Activated CD4-positive, alpha-beta T cell treated with anti-CD3 and anti-CD28 coated beads, Interleukin-2, amount 50 U/mL, for 24 hours (primary cell): ENCODE data around the gene LAD1.

Experiments
- DNase-seq, 2 donors: peaks; one replicate each; pipeline ENCODE4 v3.0.0-alpha.2; 2020; ENCODE audit warnings: low read depth in 1 of 2, low spot score in 1 of 2

The LAD1 gene

DNA sequence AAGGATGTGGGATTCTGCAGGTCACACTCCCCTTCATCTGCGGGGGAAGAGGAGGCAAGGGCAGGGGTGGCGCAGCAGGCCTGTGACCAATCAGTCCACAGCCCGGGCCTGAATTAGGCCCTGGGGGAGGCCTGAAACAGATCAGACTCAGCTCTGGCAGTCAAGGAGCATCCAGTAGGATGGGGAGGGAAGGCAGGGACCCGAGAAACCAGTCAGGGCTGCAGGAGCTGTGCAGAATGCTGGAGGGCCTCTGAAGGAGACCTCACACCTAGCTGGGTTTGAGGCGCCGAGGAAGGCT lies 34.4 kb downstream of the LAD1 start:
- DNase-seq: no peak

DNA sequence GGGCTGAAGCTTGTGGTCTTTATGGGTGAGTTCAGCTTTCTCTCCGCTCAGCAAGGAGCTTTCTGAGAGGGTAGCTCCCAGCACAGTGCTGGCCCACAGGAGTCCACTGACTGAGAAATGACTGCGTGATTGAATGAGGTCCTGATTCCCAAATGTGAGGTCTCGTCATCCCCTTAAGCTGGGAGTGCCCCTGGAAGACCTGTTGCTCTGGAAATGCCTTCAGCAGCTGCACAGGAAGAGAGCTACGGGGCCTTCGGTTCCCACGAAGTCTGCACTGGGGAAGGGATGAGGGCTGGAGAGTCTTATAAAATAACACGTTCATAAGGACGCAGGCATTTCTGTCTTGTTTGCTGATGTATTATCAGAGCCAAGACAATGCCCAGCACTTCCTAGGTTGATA lies 35.7 kb downstream of the LAD1 start:
- DNase-seq: no peak

- DNase-seq: no peak
Observed at GRCh38 chr1:201362906-201363305, 36.2 kb downstream of the LAD1 start.

DNA sequence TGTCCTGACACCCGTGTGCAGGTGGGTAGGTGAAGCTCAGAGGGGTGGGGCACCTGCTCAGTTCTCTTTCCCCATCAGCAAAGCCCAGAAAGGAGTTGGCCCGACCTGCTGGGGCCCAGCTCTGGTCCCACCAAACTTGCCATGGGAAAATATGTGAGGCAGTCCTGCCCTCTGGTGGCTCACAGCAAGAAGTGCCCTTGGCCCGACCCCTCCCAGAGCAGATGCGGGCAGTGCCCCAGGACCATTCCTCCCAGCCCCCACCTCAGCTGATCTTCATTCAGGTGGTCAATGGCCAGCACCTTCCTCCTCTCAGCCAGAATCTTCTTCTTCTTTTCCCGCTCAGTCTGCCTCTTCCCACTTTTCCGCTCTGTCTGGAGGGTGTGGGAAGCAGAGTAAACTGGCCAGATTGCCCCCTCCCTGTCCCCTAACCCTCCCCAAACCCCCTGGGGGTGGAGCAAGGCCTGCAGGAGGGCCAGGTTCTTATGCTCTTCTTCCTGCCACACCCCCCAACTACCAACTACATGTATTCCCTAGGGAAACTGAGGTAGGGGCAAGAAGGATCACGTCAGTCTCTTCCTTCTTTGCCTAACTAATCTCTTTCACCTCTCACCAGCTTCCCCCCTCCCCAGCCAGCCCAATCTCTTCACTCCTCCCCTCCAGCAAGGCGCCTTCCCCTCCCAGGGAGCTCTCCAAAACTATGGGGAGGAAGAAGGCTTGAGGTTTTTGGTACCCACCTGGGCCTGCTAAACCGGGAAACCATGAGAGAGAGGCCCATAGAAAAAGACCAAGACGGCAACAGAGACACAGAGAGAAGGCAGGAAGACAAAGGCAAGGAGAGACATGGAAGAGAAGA lies 37.2 kb downstream of the LAD1 start:
- DNase-seq: no peak

- DNase-seq: no peak
Observed at GRCh38 chr1:201360901-201361651, 38.0 kb downstream of the LAD1 start.

DNA sequence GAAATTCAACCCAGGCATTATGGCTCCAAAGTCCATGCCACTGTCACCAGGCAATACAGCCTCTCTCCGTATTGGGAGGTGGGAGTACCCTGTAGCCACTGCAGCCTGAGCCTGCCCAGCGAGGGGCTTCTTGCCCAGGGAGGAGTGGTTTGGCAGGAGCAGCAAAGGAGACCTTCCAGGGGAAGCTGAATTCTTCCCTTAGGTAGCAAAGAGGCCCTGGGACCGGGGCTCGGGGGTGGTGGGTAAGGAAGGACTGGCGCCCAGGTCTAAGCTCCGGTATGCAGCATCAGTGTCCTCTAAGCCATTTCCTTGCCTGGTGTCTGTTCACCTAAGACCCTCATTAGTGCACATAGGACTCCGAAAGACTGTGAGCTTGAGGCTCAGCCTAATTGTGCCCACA lies 38.6 kb downstream of the LAD1 start:
- no peak for DNase-seq

DNA sequence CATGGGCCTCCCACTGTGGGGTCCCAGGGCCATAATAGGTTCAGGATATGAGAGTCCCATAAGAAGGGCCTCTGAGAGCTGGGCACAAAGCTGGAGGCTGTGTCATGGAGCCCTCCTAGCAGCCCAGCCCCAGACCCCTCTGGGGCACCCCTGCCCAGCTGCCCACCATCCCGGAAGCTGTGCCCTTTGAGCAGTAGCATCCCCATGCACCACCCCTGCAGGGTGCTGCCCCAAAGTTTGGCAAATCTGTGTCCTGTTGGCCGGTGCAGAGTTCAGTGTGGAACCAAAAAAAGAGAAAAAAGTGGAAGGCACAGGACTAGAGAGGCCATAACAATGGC lies 39.3 kb downstream of the LAD1 start:
- DNase-seq: no peak

GRCh38 chr1:201359031-201359872 lies 39.9 kb downstream of the LAD1 start:
- no peak for DNase-seq

- no peak for DNase-seq
Observed at GRCh38 chr1:201358596-201358995, 40.5 kb downstream of the LAD1 start.

- no peak for DNase-seq
Observed at GRCh38 chr1:201357636-201358348, 41.3 kb downstream of the LAD1 start.

GRCh38 chr1:201357211-201357610 lies 41.9 kb downstream of the LAD1 start:
- no peak for DNase-seq

DNA sequence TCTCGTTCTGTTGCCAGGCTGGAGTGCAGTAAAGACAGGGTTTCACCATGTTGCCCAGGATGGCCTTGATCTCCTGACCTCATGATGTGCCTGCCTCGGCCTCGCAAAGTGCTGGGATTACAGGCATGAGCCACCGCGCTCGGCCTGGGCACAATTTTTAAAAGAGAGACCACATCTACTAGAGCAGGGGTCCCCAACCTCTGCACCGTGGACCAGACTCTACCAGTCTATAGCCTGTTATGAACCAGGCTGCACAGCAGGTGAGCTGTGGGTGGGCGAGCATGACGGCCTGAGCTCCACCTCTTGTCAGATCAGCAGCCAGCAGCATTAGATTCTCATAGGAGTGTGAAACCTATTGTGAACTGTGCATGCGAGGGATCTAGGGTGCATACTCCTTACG lies 42.4 kb downstream of the LAD1 start:
- no peak for DNase-seq

DNA sequence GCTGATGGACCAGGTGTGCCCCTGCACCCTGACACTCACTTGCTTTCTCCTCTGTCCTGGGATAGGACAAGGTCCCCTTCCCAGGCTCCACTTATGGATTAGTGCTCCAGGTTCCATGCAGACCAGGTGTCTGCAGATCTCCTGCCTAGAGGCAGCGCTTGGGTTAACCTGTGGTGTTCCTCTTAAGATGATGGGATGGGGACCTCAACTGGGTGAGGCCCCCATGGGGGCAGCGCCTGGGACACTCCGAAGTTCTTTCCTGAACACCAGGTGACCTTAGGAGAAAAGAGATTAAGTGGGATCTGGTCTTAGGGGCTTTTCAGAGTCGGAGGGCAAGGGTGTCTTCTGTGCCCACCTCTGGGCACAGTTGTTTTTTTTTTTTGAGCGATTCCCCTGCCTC lies 42.9 kb downstream of the LAD1 start:
- no peak for DNase-seq

GRCh38 chr1:201355471-201355870 lies 43.7 kb downstream of the LAD1 start:
- no peak for DNase-seq

DNA sequence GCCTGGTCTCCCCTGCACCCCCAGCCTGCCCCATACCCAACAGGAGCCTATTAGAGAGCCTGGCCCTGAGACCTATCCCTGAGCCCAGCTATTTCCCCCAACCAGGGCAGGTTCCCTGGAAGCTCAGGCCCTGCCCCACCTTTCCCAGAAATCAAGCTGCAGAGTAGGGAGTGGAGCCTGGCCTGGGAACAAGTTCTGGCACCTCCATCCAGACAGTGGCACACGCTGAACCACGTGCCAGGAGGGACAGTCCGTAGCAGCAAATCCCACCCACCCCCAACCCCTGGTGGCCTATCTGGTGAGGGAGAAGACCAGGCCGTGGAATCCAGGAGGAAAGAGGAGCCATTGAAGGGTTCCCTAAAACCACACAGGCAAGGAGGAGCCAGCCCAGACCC lies 44.2 kb downstream of the LAD1 start:
- no peak for DNase-seq

DNA sequence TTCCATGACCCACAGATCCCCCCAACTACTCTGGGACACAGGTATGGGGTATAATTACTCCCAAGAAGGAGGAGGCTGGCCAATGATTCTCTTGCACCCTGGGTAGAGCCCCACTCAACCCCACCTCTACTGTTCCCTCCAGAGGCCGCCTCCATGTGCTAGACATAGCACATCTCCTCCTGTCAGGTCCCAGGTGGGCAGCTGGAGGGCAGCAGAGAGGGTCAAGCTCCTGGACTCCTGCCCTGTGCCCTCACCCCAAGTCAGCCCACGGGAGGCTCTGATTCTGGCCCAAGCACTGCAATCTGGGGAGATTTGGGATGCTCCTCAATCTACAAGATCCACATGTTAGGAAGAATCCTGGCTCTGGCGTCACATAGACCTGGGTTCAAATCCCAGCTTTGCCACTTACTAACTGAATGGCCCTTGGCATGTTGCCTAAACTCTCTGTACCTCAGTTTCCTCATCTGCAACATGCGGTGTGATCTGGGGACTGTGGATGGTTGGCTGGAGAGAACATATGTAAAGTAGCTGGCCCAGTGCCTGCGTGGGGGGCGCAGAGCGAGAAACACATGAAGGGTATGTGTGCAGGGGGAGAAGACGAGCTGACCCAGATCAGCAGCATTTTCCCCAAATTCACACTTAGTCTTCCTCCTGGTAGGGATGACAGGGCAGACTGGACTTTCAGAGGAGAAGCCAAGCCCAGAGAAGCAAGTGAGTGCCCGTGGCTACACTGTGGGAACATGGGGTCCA lies 44.8 kb downstream of the LAD1 start:
- DNase-seq: no peak

- DNase-seq: no peak
Observed at GRCh38 chr1:201353186-201353940, 45.8 kb downstream of the LAD1 start.

GRCh38 chr1:201351617-201352016 lies 47.5 kb downstream of the LAD1 start:
- no peak for DNase-seq

- DNase-seq: no peak
Observed at GRCh38 chr1:201350884-201351283, 48.2 kb downstream of the LAD1 start.

DNA sequence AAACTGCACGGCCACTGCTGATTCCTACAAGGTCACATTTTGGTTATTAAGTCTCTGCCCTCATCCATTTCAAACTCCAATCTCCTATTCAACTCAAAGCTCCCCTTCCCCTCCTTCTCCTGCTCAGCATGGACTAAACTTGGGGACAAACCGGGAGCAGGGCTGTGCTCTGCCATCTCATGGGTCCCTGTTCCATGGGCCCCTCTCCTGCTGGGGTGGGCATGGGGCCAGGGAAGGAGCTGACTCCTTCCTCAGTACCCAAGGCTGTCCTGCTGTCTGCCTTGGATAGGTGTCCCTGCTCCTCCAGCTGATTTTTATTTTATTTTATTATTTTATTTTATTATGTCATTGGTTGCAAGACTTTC lies 48.8 kb downstream of the LAD1 start:
- DNase-seq: no peak
